ENCODE results near the gene TRMT10B. TPM values are rescaled to one million over a fixed set of nuclear protein-coding genes. Genes with fewer than 3 reads are reported as not detected.

TRMT10B gene
- total RNA-seq (2014; rRNA removed): 1.2 and 2.0 TPM in 2 replicates
- 2.9 TPM for polyA plus RNA-seq (2012)

- DNase-seq (ENCODE audit: low read depth): peak; percentile 53
Measured at GRCh38 chr9:37753489-37754190, at the start of gene TRMT10B. Gene TRMT10B (plus strand): TSS chr9:37753805. CDS start chr9:37761932, 8,127 bp downstream.

- no peak for DNase-seq (ENCODE audit: low read depth)
Measured at GRCh38 chr9:37705787-37706186, 47.8 kb upstream of the TRMT10B start.

- DNase-seq (ENCODE audit: low read depth): peak; percentile 92
Measured at GRCh38 chr9:37706290-37706689, 47.3 kb upstream of the TRMT10B start.

GRCh38 chr9:37707748-37708147 is 45.9 kb upstream of the TRMT10B start:
- DNase-seq (ENCODE audit: low read depth): no peak

- DNase-seq (ENCODE audit: low read depth): no peak
Measured at GRCh38 chr9:37710046-37710445, 43.6 kb upstream of the TRMT10B start.

GRCh38 chr9:37715260-37715659 is 38.3 kb upstream of the TRMT10B start:
- no peak for DNase-seq (ENCODE audit: low read depth)

GRCh38 chr9:37715991-37716505 is 37.6 kb upstream of the TRMT10B start:
- DNase-seq (ENCODE audit: low read depth): peak; percentile 11

GRCh38 chr9:37719526-37719925 is 34.1 kb upstream of the TRMT10B start:
- DNase-seq (ENCODE audit: low read depth): no peak

GRCh38 chr9:37727013-37727412 is 26.6 kb upstream of the TRMT10B start:
- no peak for DNase-seq (ENCODE audit: low read depth)

- no peak for DNase-seq (ENCODE audit: low read depth)
Measured at GRCh38 chr9:37729499-37729898, 24.1 kb upstream of the TRMT10B start.

- no peak for DNase-seq (ENCODE audit: low read depth)
Measured at GRCh38 chr9:37730256-37730655, 23.3 kb upstream of the TRMT10B start.

- no peak for DNase-seq (ENCODE audit: low read depth)
Measured at GRCh38 chr9:37730839-37731238, 22.8 kb upstream of the TRMT10B start.

- DNase-seq (ENCODE audit: low read depth): no peak
Measured at GRCh38 chr9:37732086-37732741, 21.4 kb upstream of the TRMT10B start.

GRCh38 chr9:37732952-37733351 is 20.7 kb upstream of the TRMT10B start:
- DNase-seq (ENCODE audit: low read depth): no peak

GRCh38 chr9:37739222-37739621 is 14.4 kb upstream of the TRMT10B start:
- no peak for DNase-seq (ENCODE audit: low read depth)

- no peak for DNase-seq (ENCODE audit: low read depth)
Measured at GRCh38 chr9:37740128-37740527, 13.5 kb upstream of the TRMT10B start.

GRCh38 chr9:37740631-37741328 is 12.8 kb upstream of the TRMT10B start:
- DNase-seq (ENCODE audit: low read depth): no peak

GRCh38 chr9:37745970-37746369 is 7.6 kb upstream of the TRMT10B start:
- peak; percentile 45 for DNase-seq (ENCODE audit: low read depth)

- no peak for DNase-seq (ENCODE audit: low read depth)
Measured at GRCh38 chr9:37746448-37747270, 6.9 kb upstream of the TRMT10B start.

GRCh38 chr9:37747271-37747753 is 6.3 kb upstream of the TRMT10B start:
- peak; percentile 53 for DNase-seq (ENCODE audit: low read depth)

GRCh38 chr9:37749129-37749528 is 4.5 kb upstream of the TRMT10B start:
- no peak for DNase-seq (ENCODE audit: low read depth)
